ENCODE measurements around the gene LRFN3. TPM values are rescaled to one million over a fixed set of nuclear protein-coding genes. Genes with fewer than 3 reads are reported as not detected.

Gene LRFN3, protein sequence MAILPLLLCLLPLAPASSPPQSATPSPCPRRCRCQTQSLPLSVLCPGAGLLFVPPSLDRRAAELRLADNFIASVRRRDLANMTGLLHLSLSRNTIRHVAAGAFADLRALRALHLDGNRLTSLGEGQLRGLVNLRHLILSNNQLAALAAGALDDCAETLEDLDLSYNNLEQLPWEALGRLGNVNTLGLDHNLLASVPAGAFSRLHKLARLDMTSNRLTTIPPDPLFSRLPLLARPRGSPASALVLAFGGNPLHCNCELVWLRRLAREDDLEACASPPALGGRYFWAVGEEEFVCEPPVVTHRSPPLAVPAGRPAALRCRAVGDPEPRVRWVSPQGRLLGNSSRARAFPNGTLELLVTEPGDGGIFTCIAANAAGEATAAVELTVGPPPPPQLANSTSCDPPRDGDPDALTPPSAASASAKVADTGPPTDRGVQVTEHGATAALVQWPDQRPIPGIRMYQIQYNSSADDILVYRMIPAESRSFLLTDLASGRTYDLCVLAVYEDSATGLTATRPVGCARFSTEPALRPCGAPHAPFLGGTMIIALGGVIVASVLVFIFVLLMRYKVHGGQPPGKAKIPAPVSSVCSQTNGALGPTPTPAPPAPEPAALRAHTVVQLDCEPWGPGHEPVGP
- polyA plus RNA-seq (2013, experiment 1 of 2) = 17.0 TPM
- 16.1 TPM for polyA plus RNA-seq (2013, experiment 2 of 2)

DNA sequence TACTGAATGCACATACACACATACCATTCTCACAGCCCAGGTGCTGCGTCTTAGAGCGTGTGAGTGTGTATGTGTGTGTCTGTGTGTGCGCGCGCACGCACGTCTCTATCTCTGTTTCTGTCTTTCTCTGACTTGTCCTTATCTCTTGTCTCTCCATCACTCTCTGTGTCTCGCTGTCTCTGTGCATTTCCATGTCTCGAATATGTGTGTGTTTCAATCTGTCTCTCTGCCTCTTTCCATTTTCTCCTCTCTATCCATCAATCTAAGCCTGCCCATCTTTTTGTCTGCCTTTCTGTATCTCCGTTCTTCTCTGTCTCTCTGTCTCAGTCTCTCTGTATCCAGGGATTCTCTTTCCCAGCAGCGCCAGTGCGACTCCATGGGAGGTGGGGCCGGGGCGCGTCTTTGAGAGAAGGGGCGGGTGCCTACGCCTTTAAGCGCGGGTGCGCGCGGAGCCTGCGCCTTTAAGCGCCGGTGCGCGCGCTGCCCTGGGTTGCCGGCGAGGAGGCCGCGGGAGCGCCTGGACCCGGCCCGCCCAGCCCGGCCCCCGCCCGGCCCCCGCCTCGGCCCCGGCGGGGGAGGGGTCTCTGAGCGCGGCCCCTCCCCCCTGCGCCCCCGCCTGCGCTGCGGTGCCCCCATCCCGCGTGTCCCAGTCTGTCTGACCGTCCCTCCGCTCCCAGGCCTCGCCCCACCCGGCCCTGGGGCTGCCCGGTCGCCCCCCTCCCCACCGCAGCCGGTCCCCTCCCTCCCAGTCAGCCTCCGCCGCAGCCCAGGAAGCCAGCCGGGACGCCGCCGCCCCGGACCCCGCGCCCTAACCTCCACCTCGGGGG, at the start of gene LRFN3:
Gene LRFN3 (plus strand): TSS at position 464 of the 827 bp plus-strand sequence. CDS start 3,052 bp downstream, outside the sequence.
- H4K8ac ChIP-seq (ENCODE audit: low read length) = peak within 1 kb of the TSS; percentile 79
- H3K36me3 ChIP-seq (ENCODE audit: control insufficient read depth in 1 of 2, insufficient read depth in 2 of 2, low read depth in 1 of 2, low read length in 2 of 2) = peaks cover 9 to 18% of the 10 kb centered on the region in 2 experiments
- H3K4ac ChIP-seq (ENCODE audit: low read depth in 1 of 2, low read length in 2 of 2) = peak within 1 kb of the TSS; percentile 10 to 24
- H2BK120ac ChIP-seq (ENCODE audit: low read depth, low read length) = no peak within 1 kb of the TSS
- peaks cover 33% of the 10 kb centered on the region for H3K4me1 ChIP-seq (ENCODE audit: control insufficient read depth, insufficient read depth, low read depth, low read length)
- peak within 1 kb of the TSS; percentile 28 to 84 for H3K18ac ChIP-seq (ENCODE audit: low read depth in 1 of 2, low read length in 2 of 2)
- H3K4me2 ChIP-seq (ENCODE audit: low read length, poor library complexity, severe bottlenecking) = peak within 1 kb of the TSS; percentile 81
- peak within 1 kb of the TSS in 1 of 2 experiments; percentile 78 for H3K14ac ChIP-seq (ENCODE audit: low read length in 2 of 2)
- no peak within 1 kb of the TSS for H2AK5ac ChIP-seq (ENCODE audit: low read length, severe bottlenecking)
- H3K4me3 ChIP-seq (ENCODE audit: insufficient read depth in 1 of 2, low read depth in 1 of 2, low read length in 2 of 2) = peak within 1 kb of the TSS; percentile 79 to 87
- H2AFZ ChIP-seq (ENCODE audit: low read depth, low read length) = peak within 1 kb of the TSS; percentile 79
- no peaks in the 10 kb centered on the region for H3K27me3 ChIP-seq (ENCODE audit: control insufficient read depth in 1 of 2, insufficient read depth in 1 of 2, low read length in 2 of 2)
- H2BK12ac ChIP-seq (ENCODE audit: low read length in 2 of 2) = peak within 1 kb of the TSS in 1 of 2 experiments; percentile 4
- peak within 1 kb of the TSS; percentile 4 for H4K91ac ChIP-seq (ENCODE audit: low read length)
- DNase-seq = peak; percentile 75
- peak within 1 kb of the TSS; percentile 99 for H2BK15ac ChIP-seq (ENCODE audit: low read depth, poor library complexity, severe bottlenecking)
- no peaks in the 10 kb centered on the region for H3K9me3 ChIP-seq (ENCODE audit: control insufficient read depth, low read length)
- peak within 1 kb of the TSS; percentile 35 for H2BK5ac ChIP-seq (ENCODE audit: low read depth, low read length, poor library complexity, severe bottlenecking)
- H3K23ac ChIP-seq (ENCODE audit: low read length in 2 of 2) = peak within 1 kb of the TSS in 1 of 2 experiments; percentile 23
- peaks cover 26% of the 10 kb centered on the region for H3K79me1 ChIP-seq (replicated peaks; ENCODE audit: low read length, poor library complexity, severe bottlenecking)
- H3K9ac ChIP-seq (ENCODE audit: low read length) = peak within 1 kb of the TSS; percentile 89
- WGBS = 3% methylated on average over 34 of the region's 68 CpGs
- no peak within 1 kb of the TSS for H3K27ac ChIP-seq (ENCODE audit: low read length, poor library complexity, severe bottlenecking)

GRCh38 chr19:35887197-35887596, 49.0 kb upstream of the LRFN3 start:
- no peak overlapping the region for H3K14ac ChIP-seq (ENCODE audit: low read length in 2 of 2)
- H4K91ac ChIP-seq (ENCODE audit: low read length) = no peak overlapping the region
- H3K18ac ChIP-seq (ENCODE audit: low read depth in 1 of 2, low read length in 2 of 2) = no peak overlapping the region
- no peak overlapping the region for H2BK120ac ChIP-seq (ENCODE audit: low read depth, low read length)
- no peaks in the 10 kb centered on the region for H3K27me3 ChIP-seq (ENCODE audit: control insufficient read depth in 1 of 2, insufficient read depth in 1 of 2, low read length in 2 of 2)
- no peak overlapping the region for H2BK12ac ChIP-seq (ENCODE audit: low read length in 2 of 2)
- no peak overlapping the region for H2BK5ac ChIP-seq (ENCODE audit: low read depth, low read length, poor library complexity, severe bottlenecking)
- no peak overlapping the region for H2AK5ac ChIP-seq (ENCODE audit: low read length, severe bottlenecking)
- H3K27ac ChIP-seq (ENCODE audit: low read length, poor library complexity, severe bottlenecking) = no peak overlapping the region
- no peak overlapping the region for H3K23ac ChIP-seq (ENCODE audit: low read length in 2 of 2)
- peaks cover 3% of the 10 kb centered on the region for H3K79me1 ChIP-seq (replicated peaks; ENCODE audit: low read length, poor library complexity, severe bottlenecking)
- no peaks in the 10 kb centered on the region for H3K9me3 ChIP-seq (ENCODE audit: control insufficient read depth, low read length)
- H3K4me2 ChIP-seq (ENCODE audit: low read length, poor library complexity, severe bottlenecking) = no peak overlapping the region
- H3K36me3 ChIP-seq (ENCODE audit: control insufficient read depth in 1 of 2, insufficient read depth in 2 of 2, low read depth in 1 of 2, low read length in 2 of 2) = peaks cover 43 to 46% of the 10 kb centered on the region in 2 experiments
- H3K4me1 ChIP-seq (ENCODE audit: control insufficient read depth, insufficient read depth, low read depth, low read length) = no peaks in the 10 kb centered on the region
- H3K4me3 ChIP-seq (ENCODE audit: insufficient read depth in 1 of 2, low read depth in 1 of 2, low read length in 2 of 2) = no peak overlapping the region
- no peak overlapping the region for H3K4ac ChIP-seq (ENCODE audit: low read depth in 1 of 2, low read length in 2 of 2)
- DNase-seq = no peak
- no peak overlapping the region for H2AFZ ChIP-seq (ENCODE audit: low read depth, low read length)
- no peak overlapping the region for H3K9ac ChIP-seq (ENCODE audit: low read length)
- WGBS = 100% methylated on average over 5 of the region's 5 CpGs
- H4K8ac ChIP-seq (ENCODE audit: low read length) = no peak overlapping the region
- no peak overlapping the region for H2BK15ac ChIP-seq (ENCODE audit: low read depth, poor library complexity, severe bottlenecking)

- no peak overlapping the region for H2BK120ac ChIP-seq (ENCODE audit: low read depth, low read length)
- 99% methylated on average over 9 of the region's 9 CpGs for WGBS
- H2BK12ac ChIP-seq (ENCODE audit: low read length in 2 of 2) = no peak overlapping the region
- H3K14ac ChIP-seq (ENCODE audit: low read length in 2 of 2) = no peak overlapping the region
- H3K4me2 ChIP-seq (ENCODE audit: low read length, poor library complexity, severe bottlenecking) = no peak overlapping the region
- H3K36me3 ChIP-seq (ENCODE audit: control insufficient read depth in 1 of 2, insufficient read depth in 2 of 2, low read depth in 1 of 2, low read length in 2 of 2) = peaks cover 46 to 57% of the 10 kb centered on the region in 2 experiments
- no peak overlapping the region for H2AK5ac ChIP-seq (ENCODE audit: low read length, severe bottlenecking)
- H3K27me3 ChIP-seq (ENCODE audit: control insufficient read depth in 1 of 2, insufficient read depth in 1 of 2, low read length in 2 of 2) = no peaks in the 10 kb centered on the region
- no peak overlapping the region for H3K27ac ChIP-seq (ENCODE audit: low read length, poor library complexity, severe bottlenecking)
- no peaks in the 10 kb centered on the region for H3K4me1 ChIP-seq (ENCODE audit: control insufficient read depth, insufficient read depth, low read depth, low read length)
- H3K18ac ChIP-seq (ENCODE audit: low read depth in 1 of 2, low read length in 2 of 2) = no peak overlapping the region
- no peak overlapping the region for H2AFZ ChIP-seq (ENCODE audit: low read depth, low read length)
- H2BK15ac ChIP-seq (ENCODE audit: low read depth, poor library complexity, severe bottlenecking) = no peak overlapping the region
- H4K8ac ChIP-seq (ENCODE audit: low read length) = no peak overlapping the region
- no peaks in the 10 kb centered on the region for H3K9me3 ChIP-seq (ENCODE audit: control insufficient read depth, low read length)
- H3K4ac ChIP-seq (ENCODE audit: low read depth in 1 of 2, low read length in 2 of 2) = no peak overlapping the region
- no peak overlapping the region for H3K23ac ChIP-seq (ENCODE audit: low read length in 2 of 2)
- peaks cover 3% of the 10 kb centered on the region for H3K79me1 ChIP-seq (replicated peaks; ENCODE audit: low read length, poor library complexity, severe bottlenecking)
- no peak overlapping the region for H4K91ac ChIP-seq (ENCODE audit: low read length)
- no peak overlapping the region for H3K4me3 ChIP-seq (ENCODE audit: insufficient read depth in 1 of 2, low read depth in 1 of 2, low read length in 2 of 2)
- DNase-seq = no peak
- H2BK5ac ChIP-seq (ENCODE audit: low read depth, low read length, poor library complexity, severe bottlenecking) = no peak overlapping the region
- H3K9ac ChIP-seq (ENCODE audit: low read length) = no peak overlapping the region
Measured at GRCh38 chr19:35888398-35888797, 47.8 kb upstream of the LRFN3 start.
